Ammon's horn (tissue), 1 donor: ENCODE results near the gene ARHGEF6.

Source experiments
- DNase-seq: peaks from one replicate; pipeline ENCODE4 v3.0.0-alpha.2; 2016; ENCODE audit warnings: low spot score

Gene ARHGEF6

DNA sequence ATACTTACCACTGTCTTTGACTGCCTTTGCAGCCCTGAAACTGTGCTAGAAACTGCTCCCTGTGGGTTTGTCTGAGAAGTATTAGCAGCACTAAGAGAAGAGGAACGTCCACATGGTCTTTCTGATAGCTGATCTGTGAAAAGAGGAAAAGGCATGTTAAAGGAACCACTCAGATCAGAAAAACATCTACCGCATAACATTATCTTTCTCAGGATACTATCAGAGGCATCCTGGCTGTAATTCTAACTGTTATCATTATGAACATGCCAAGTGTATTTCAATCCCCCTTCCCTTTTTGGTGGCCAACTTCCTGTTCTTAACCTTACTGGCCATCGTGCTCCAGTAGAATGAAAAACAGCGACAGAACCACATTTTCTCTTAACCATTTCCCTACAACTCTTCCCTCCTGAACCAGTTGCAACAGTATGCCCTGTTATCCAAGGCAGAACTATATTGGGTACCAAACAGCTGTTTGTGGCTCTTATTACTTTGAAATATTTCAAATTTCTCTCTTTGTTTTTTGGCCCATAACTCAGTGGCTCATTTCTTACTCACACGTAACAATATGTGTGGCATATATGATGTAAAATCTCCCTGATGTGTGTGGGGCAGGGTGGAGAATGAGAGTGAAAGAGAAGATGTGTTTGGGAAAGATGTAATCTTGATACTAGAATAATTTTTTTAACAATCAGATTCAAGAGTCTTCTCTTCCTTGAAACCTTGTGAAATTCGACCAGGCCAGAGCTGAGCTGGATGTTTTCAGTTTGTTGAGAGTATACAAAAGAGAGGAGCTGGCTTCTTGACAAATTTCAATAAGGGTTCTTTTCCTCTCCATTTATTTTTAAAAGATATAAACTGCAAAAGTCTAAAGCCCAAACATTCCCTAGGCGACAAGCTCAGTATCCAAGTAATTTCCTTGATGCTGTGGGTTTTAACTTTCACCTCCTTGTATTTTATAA is 35.2 kb downstream of the ARHGEF6 start:
- DNase-seq = no peak

DNA sequence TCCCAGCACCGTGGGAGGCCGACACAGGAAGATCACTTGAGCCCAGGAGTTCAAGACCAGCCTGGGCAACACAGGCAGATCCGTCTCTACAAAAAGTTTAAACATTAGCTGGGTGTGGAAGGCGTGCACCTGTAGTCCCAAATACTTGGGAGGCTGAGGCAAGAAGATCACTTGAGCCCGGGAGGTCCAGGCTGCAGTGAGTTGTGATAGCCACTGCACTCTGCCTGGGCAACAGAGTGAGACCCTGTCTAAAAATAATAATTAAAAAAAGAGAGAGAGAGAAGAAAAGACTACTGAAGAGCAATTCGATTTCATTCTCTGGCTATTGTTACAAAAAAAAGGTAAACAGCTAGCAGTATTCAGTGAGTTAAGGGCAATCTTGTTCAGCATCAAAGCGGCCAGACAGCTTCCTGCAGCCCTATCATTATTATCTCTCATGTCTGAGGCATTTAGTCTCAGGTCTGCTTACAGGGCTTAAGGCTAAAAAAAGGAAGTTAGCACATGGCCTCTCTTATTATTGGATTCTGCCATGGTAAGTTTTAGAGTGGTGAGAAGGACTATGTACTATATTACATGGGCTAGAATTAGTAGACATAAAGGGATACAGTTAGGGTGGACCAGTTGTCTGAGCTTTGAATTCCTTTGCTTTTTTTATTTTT is 37.9 kb downstream of the ARHGEF6 start:
- no peak for DNase-seq

- no peak for DNase-seq
Observed at GRCh38 chrX:136738049-136738729, 42.5 kb downstream of the ARHGEF6 start.

- no peak for DNase-seq
Observed at GRCh38 chrX:136736690-136737089, 44.0 kb downstream of the ARHGEF6 start.

DNA sequence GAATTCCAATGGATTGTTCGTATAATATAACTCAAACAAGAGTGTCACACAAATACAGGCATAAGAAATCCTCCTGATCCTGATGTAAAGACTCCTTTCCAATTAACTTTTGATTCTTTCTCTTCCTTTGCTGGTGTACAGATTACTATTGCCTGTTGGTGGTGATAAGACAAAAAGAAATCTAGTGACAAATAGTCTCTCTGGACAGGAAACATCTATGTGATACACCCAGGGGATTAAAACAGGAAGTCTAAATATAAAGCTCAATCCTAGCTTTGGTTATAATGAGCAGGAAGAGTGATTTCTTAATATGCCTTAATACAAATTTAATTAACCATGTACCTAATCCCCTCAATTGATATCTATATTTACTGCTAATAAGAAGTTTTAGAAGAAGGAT is 45.1 kb downstream of the ARHGEF6 start:
- no peak for DNase-seq

- no peak for DNase-seq
Observed at GRCh38 chrX:136733613-136734012, 47.1 kb downstream of the ARHGEF6 start.

DNA sequence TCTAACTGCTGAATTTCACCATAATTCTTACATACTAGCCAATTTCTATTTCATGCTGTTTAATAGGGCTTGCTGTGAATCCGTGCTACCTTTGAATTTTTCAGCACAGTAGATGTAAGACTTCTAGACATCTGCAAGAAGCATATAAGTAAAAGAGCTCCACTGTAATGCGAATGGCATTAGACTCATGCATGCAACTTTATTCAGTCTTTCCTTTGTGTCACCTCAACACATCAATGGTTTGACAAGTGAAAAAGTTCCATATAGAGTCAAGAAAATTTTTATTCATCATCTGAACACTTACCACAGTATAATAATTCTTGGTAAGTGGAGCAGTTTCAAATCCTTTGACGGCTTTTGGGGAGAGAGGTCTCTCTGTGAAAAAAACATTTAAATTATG is 48.9 kb downstream of the ARHGEF6 start:
- DNase-seq = no peak

- DNase-seq = no peak
Observed at GRCh38 chrX:136731207-136731782, 49.4 kb downstream of the ARHGEF6 start.

GRCh38 chrX:136728393-136728792 is 52.3 kb downstream of the ARHGEF6 start:
- no peak for DNase-seq

DNA sequence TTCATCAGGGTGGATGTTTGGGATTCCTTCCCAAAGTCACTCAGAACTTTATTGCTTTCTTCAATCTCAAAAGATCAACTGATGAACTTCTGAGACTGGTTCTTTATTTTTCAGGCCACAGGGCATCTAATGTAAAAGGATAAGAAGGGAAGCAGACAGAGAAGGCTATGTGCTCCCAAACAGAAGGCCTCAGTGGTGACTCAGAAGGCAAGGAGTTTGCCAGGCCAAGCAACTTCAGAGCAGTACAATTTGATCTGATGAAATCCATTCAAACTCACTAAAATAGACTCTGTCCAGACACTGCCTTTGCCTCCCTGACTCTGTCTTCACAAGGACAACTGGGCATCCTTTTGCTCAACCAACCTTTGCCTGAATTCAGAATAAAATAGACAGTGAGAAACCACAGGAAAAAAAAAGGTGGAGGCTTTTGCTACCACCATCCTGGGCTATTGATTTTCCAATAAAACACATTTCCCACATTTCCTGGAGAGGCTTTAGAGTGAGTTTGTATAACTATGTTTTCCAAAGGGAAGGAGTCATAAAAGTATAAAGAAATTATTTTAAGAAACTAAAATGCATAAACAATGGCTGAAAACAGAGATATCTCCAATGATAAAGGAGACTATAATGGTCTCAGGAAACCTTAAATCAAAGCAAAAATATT is 55.2 kb downstream of the ARHGEF6 start:
- DNase-seq = no peak

DNA sequence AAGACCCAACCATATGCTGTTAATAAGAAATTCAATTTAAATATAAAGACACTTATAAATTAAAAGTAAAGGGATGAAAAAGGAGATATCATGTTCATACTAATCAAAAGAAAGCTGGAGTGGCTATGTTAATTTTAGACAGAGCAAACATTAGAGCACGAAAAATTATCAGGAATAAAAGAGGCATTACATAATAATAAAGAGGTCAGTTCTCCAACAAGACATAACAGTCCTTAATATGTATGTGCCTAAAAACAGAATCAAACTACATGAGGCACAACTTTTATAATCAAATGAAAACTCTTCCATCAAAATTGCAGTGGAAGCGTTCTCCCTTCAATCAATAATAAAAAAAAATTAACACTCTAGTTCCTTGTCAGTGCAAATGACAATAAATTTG is 62.6 kb downstream of the ARHGEF6 start:
- DNase-seq = no peak

DNA sequence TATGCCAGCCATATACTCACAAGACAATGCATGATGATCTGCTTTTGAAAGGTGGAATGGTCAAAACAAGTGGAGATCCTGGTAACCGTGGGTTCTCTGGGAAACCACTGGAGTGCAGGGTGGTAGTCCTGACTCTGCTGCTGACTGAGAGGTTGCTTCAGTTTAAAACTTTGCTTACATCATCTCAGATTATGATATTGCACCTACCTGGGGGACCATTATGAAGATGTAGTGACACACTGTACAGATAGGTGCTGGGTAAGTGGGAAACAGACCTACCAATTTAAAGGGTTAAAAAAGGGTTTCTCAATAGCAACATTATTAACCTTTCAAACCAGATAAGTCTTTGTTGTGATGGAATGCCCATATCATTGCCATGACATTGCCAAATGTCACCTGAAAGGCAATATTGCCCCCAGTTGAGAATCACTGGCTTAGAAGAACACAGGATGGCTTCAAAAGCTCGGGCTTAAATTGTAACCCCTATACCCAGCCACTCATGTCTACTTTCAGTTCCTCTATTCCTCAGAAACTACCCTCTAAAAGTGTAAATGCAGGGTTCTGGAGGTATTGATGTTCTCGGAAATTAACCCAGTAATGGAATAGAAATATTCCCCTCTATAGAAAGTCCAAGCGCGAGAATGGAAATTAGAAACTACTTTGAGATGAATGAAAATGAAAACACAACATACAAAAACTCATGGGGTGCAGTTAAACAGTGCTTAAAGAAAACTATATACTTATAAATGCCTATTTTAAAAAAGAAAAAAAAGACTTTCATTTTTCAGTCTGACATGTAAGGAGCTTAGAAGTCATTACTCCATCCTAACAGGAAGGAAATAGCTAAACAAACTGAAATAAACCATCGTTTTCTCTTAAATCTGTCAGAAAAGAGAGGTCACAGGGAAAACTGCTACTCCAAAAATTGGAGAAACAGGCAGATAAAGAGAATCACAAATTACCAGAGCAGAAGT is 65.8 kb downstream of the ARHGEF6 start:
- no peak for DNase-seq

- no peak for DNase-seq
Observed at GRCh38 chrX:136712650-136713310, 68.0 kb downstream of the ARHGEF6 start.

GRCh38 chrX:136711147-136711546 is 69.6 kb downstream of the ARHGEF6 start:
- DNase-seq = peak; percentile 48

GRCh38 chrX:136710325-136710951 is 70.3 kb downstream of the ARHGEF6 start:
- DNase-seq = no peak

GRCh38 chrX:136708348-136708747 is 72.4 kb downstream of the ARHGEF6 start:
- DNase-seq = no peak

DNA sequence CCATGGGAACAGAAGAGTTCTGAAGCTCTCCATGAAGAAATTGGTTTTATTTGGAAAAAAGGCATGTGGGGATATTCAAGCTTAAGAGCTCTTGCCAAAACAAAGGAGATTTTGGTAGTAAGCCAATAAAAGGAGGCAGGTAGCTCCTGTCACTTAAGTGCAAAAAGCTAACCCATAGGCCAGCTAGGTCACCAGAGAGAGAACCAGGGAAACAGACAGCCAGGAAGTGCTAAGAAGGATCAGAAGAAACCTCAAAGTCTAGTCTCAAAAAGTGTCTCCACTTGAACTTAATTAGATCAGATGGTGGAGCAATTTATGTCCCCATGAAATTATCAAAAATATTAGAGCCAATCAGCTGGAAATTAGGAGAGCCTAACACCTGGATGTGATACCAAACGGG is 83.6 kb downstream of the ARHGEF6 start:
- no peak for DNase-seq

GRCh38 chrX:136694431-136695087 is 86.2 kb downstream of the ARHGEF6 start:
- DNase-seq = peak; percentile 47

DNA sequence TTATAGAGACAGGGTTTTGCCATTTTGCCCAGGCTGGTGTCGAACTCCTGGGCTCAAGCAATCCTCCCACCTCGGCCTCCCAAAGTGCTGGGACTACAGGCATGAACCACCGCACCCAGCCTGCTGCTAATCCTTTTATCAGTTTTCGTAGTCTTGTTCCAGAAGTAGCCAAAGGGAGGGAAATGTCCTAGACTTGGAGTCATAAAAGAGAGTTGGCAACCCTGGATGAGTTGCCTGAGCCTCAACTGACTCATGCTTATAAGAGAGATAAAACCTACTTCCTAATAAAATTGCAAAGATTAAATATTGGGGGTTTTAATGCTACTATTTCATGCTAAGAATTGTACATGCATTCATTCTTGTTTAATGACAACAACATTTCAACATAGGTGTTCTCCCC is 88.5 kb downstream of the ARHGEF6 start:
- DNase-seq = no peak
